ENCODE results near the gene GNAI1.

Gene GNAI1

GRCh38 chr7:80105701-80106408, 28.8 kb upstream of the GNAI1 start:
- H3K4me3 ChIP-seq (ENCODE audit: insufficient read depth, low read depth, low read length) = no peak overlapping the region
- 94 to 99% methylated on average over 3 of the region's 3 CpGs for WGBS, 2 experiments
- H3K27me3 ChIP-seq (ENCODE audit: control insufficient read depth, insufficient read depth, low read length, poor library complexity, severe bottlenecking) = no peaks in the 10 kb centered on the region
- no peaks in the 10 kb centered on the region for H3K9me3 ChIP-seq (ENCODE audit: control insufficient read depth, low read length)
- H3K27ac ChIP-seq (ENCODE audit: insufficient read depth, low read depth, low read length, poor library complexity, severe bottlenecking) = no peak overlapping the region
- H3K4me1 ChIP-seq (ENCODE audit: control insufficient read depth, insufficient read depth, low read length) = no peaks in the 10 kb centered on the region
- H3K36me3 ChIP-seq (ENCODE audit: control insufficient read depth, insufficient read depth, low read length) = no peaks in the 10 kb centered on the region

- no peak overlapping the region for H3K4me3 ChIP-seq (ENCODE audit: insufficient read depth, low read depth, low read length)
- H3K9me3 ChIP-seq (ENCODE audit: control insufficient read depth, low read length) = no peaks in the 10 kb centered on the region
- WGBS, 2 experiments = 84 to 95% methylated on average over 1 to 2 of the region's 2 CpGs
- H3K27me3 ChIP-seq (ENCODE audit: control insufficient read depth, insufficient read depth, low read length, poor library complexity, severe bottlenecking) = no peaks in the 10 kb centered on the region
- no peaks in the 10 kb centered on the region for H3K4me1 ChIP-seq (ENCODE audit: control insufficient read depth, insufficient read depth, low read length)
- H3K27ac ChIP-seq (ENCODE audit: insufficient read depth, low read depth, low read length, poor library complexity, severe bottlenecking) = no peak overlapping the region
- H3K36me3 ChIP-seq (ENCODE audit: control insufficient read depth, insufficient read depth, low read length) = no peaks in the 10 kb centered on the region
Measured at GRCh38 chr7:80106498-80107113, 28.0 kb upstream of the GNAI1 start.

- H3K9me3 ChIP-seq (ENCODE audit: control insufficient read depth, low read length) = no peaks in the 10 kb centered on the region
- H3K36me3 ChIP-seq (ENCODE audit: control insufficient read depth, insufficient read depth, low read length) = no peaks in the 10 kb centered on the region
- 96 to 100% methylated on average over 1 of the region's 1 CpG for WGBS, 2 experiments
Measured at GRCh38 chr7:80107278-80107677, 27.4 kb upstream of the GNAI1 start.

GRCh38 chr7:80110376-80110775, 24.3 kb upstream of the GNAI1 start:
- WGBS, 2 experiments = 94 to 99% methylated on average over 4 to 5 of the region's 5 CpGs
- H3K27me3 ChIP-seq (ENCODE audit: control insufficient read depth, insufficient read depth, low read length, poor library complexity, severe bottlenecking) = no peaks in the 10 kb centered on the region
- H3K4me1 ChIP-seq (ENCODE audit: control insufficient read depth, insufficient read depth, low read length) = no peaks in the 10 kb centered on the region
- H3K27ac ChIP-seq (ENCODE audit: insufficient read depth, low read depth, low read length, poor library complexity, severe bottlenecking) = no peak overlapping the region
- H3K9me3 ChIP-seq (ENCODE audit: control insufficient read depth, low read length) = no peaks in the 10 kb centered on the region
- no peaks in the 10 kb centered on the region for H3K36me3 ChIP-seq (ENCODE audit: control insufficient read depth, insufficient read depth, low read length)
- H3K4me3 ChIP-seq (ENCODE audit: insufficient read depth, low read depth, low read length) = no peak overlapping the region

More at GRCh38 chr7:80107278-80107677, 27.4 kb upstream of the GNAI1 start:
- no peaks in the 10 kb centered on the region for H3K4me1 ChIP-seq (ENCODE audit: control insufficient read depth, insufficient read depth, low read length)
- H3K4me3 ChIP-seq (ENCODE audit: insufficient read depth, low read depth, low read length) = no peak overlapping the region
- H3K27me3 ChIP-seq (ENCODE audit: control insufficient read depth, insufficient read depth, low read length, poor library complexity, severe bottlenecking) = no peaks in the 10 kb centered on the region
- H3K27ac ChIP-seq (ENCODE audit: insufficient read depth, low read depth, low read length, poor library complexity, severe bottlenecking) = no peak overlapping the region

GRCh38 chr7:80114159-80114558, 20.5 kb upstream of the GNAI1 start:
- Histone ChIP-seq H3K27ac (ENCODE audit: insufficient read depth, low read depth, low read length, poor library complexity, severe bottlenecking) (no peak overlapping the region), H3K9me3 (ENCODE audit: control insufficient read depth, low read length) (no peaks in the 10 kb centered on the region), H3K4me1 (ENCODE audit: control insufficient read depth, insufficient read depth, low read length) (no peaks in the 10 kb centered on the region), H3K4me3 (ENCODE audit: insufficient read depth, low read depth, low read length) (no peak overlapping the region), H3K36me3 (ENCODE audit: control insufficient read depth, insufficient read depth, low read length) (no peaks in the 10 kb centered on the region), H3K27me3 (ENCODE audit: control insufficient read depth, insufficient read depth, low read length, poor library complexity, severe bottlenecking) (no peaks in the 10 kb centered on the region)
- WGBS, 2 experiments = 95% methylated on average over 4 of the region's 4 CpGs

GRCh38 chr7:80124526-80125264, 9.9 kb upstream of the GNAI1 start:
- Histone ChIP-seq H3K36me3 (ENCODE audit: control insufficient read depth, insufficient read depth, low read length) (no peaks in the 10 kb centered on the region), H3K9me3 (ENCODE audit: control insufficient read depth, low read length) (no peaks in the 10 kb centered on the region), H3K27me3 (ENCODE audit: control insufficient read depth, insufficient read depth, low read length, poor library complexity, severe bottlenecking) (no peaks in the 10 kb centered on the region), H3K27ac (ENCODE audit: insufficient read depth, low read depth, low read length, poor library complexity, severe bottlenecking) (no peak overlapping the region), H3K4me3 (ENCODE audit: insufficient read depth, low read depth, low read length) (no peak overlapping the region), H3K4me1 (ENCODE audit: control insufficient read depth, insufficient read depth, low read length) (peaks cover 18% of the 10 kb centered on the region)
- 75 to 88% methylated on average over 4 of the region's 4 CpGs for WGBS, 2 experiments

- H3K4me1 ChIP-seq (ENCODE audit: control insufficient read depth, insufficient read depth, low read length) = peaks cover 18% of the 10 kb centered on the region
- no peaks in the 10 kb centered on the region for H3K36me3 ChIP-seq (ENCODE audit: control insufficient read depth, insufficient read depth, low read length)
- H3K9me3 ChIP-seq (ENCODE audit: control insufficient read depth, low read length) = no peaks in the 10 kb centered on the region
- WGBS, 2 experiments = 92 to 98% methylated on average over 1 of the region's 1 CpG
- H3K27me3 ChIP-seq (ENCODE audit: control insufficient read depth, insufficient read depth, low read length, poor library complexity, severe bottlenecking) = no peaks in the 10 kb centered on the region
- no peak overlapping the region for H3K27ac ChIP-seq (ENCODE audit: insufficient read depth, low read depth, low read length, poor library complexity, severe bottlenecking)
- no peak overlapping the region for H3K4me3 ChIP-seq (ENCODE audit: insufficient read depth, low read depth, low read length)
Measured at GRCh38 chr7:80127412-80128160, 7.0 kb upstream of the GNAI1 start.

GRCh38 chr7:80128918-80129317, 5.7 kb upstream of the GNAI1 start:
- peaks cover 17% of the 10 kb centered on the region for H3K4me1 ChIP-seq (ENCODE audit: control insufficient read depth, insufficient read depth, low read length)
- 90 to 91% methylated on average over 3 of the region's 3 CpGs for WGBS, 2 experiments
- no peaks in the 10 kb centered on the region for H3K36me3 ChIP-seq (ENCODE audit: control insufficient read depth, insufficient read depth, low read length)

GRCh38 chr7:80129785-80130184, 4.8 kb upstream of the GNAI1 start:
- Histone ChIP-seq H3K9me3 (ENCODE audit: control insufficient read depth, low read length) (no peaks in the 10 kb centered on the region), H3K36me3 (ENCODE audit: control insufficient read depth, insufficient read depth, low read length) (no peaks in the 10 kb centered on the region), H3K4me1 (ENCODE audit: control insufficient read depth, insufficient read depth, low read length) (peaks cover 10% of the 10 kb centered on the region), H3K27ac (ENCODE audit: insufficient read depth, low read depth, low read length, poor library complexity, severe bottlenecking) (no peak overlapping the region), H3K4me3 (ENCODE audit: insufficient read depth, low read depth, low read length) (no peak overlapping the region), H3K27me3 (ENCODE audit: control insufficient read depth, insufficient read depth, low read length, poor library complexity, severe bottlenecking) (no peaks in the 10 kb centered on the region)

More at GRCh38 chr7:80128918-80129317, 5.7 kb upstream of the GNAI1 start:
- Histone ChIP-seq H3K27me3 (ENCODE audit: control insufficient read depth, insufficient read depth, low read length, poor library complexity, severe bottlenecking) (no peaks in the 10 kb centered on the region), H3K27ac (ENCODE audit: insufficient read depth, low read depth, low read length, poor library complexity, severe bottlenecking) (no peak overlapping the region), H3K9me3 (ENCODE audit: control insufficient read depth, low read length) (no peaks in the 10 kb centered on the region), H3K4me3 (ENCODE audit: insufficient read depth, low read depth, low read length) (no peak overlapping the region)

All from ectodermal cell (in vitro differentiated cells).